GM21367 (cell line): ENCODE measurements around the gene RAB3IL1.
"Not testable (repeated sequence)": the region's sequence is repeated elsewhere in the genome, so short reads cannot be mapped to it uniquely, and the experiment has no call there.

Source experiments
- ATAC-seq: cut with Tn5 transposase; IDR thresholded peaks from one replicate; pipeline ENCODE4 v1.9.1; 2021; ENCODE audit not compliant: unreplicated experiment

RAB3IL1 gene

GRCh38 chr11:61887839-61888494, 29.4 kb downstream of the RAB3IL1 start:
- ATAC-seq = no peak

GRCh38 chr11:61886643-61887042, 30.7 kb downstream of the RAB3IL1 start:
- ATAC-seq = no peak

GRCh38 chr11:61885784-61886580, 31.4 kb downstream of the RAB3IL1 start:
- ATAC-seq = no peak

GRCh38 chr11:61885166-61885778, 32.1 kb downstream of the RAB3IL1 start:
- no peak for ATAC-seq

- ATAC-seq = no peak
Observed at GRCh38 chr11:61883947-61884346, 33.4 kb downstream of the RAB3IL1 start.

- no peak for ATAC-seq
Observed at GRCh38 chr11:61883327-61883726, 34.0 kb downstream of the RAB3IL1 start.

- ATAC-seq = no peak
Observed at GRCh38 chr11:61882879-61883278, 34.5 kb downstream of the RAB3IL1 start.

- ATAC-seq = not testable (repeated sequence)
Observed at GRCh38 chr11:61882267-61882666, 35.1 kb downstream of the RAB3IL1 start.

- no peak for ATAC-seq
Observed at GRCh38 chr11:61881397-61881796, 36.0 kb downstream of the RAB3IL1 start.

- ATAC-seq = no peak
Observed at GRCh38 chr11:61880454-61880853, 36.9 kb downstream of the RAB3IL1 start.

- no peak for ATAC-seq
Observed at GRCh38 chr11:61880031-61880430, 37.3 kb downstream of the RAB3IL1 start.

- no peak for ATAC-seq
Observed at GRCh38 chr11:61879152-61879551, 38.2 kb downstream of the RAB3IL1 start.

- ATAC-seq = no peak
Observed at GRCh38 chr11:61875698-61876097, 41.7 kb downstream of the RAB3IL1 start.

GRCh38 chr11:61874853-61875252, 42.5 kb downstream of the RAB3IL1 start:
- ATAC-seq = no peak

- ATAC-seq = no peak
Observed at GRCh38 chr11:61874377-61874809, 43.0 kb downstream of the RAB3IL1 start.

GRCh38 chr11:61873588-61874376, 43.6 kb downstream of the RAB3IL1 start:
- no peak for ATAC-seq

GRCh38 chr11:61872935-61873565, 44.3 kb downstream of the RAB3IL1 start:
- ATAC-seq = no peak

GRCh38 chr11:61871158-61871597, 46.2 kb downstream of the RAB3IL1 start:
- ATAC-seq = peak; percentile 67

GRCh38 chr11:61870541-61871031, 46.8 kb downstream of the RAB3IL1 start:
- no peak for ATAC-seq

- no peak for ATAC-seq
Observed at GRCh38 chr11:61869708-61870451, 47.5 kb downstream of the RAB3IL1 start.
